ENCODE results near the gene TM9SF3.
"Not testable (repeated sequence)": the region's sequence is repeated elsewhere in the genome, so short reads cannot be mapped to it uniquely, and the experiment has no call there.

Gene TM9SF3

DNA sequence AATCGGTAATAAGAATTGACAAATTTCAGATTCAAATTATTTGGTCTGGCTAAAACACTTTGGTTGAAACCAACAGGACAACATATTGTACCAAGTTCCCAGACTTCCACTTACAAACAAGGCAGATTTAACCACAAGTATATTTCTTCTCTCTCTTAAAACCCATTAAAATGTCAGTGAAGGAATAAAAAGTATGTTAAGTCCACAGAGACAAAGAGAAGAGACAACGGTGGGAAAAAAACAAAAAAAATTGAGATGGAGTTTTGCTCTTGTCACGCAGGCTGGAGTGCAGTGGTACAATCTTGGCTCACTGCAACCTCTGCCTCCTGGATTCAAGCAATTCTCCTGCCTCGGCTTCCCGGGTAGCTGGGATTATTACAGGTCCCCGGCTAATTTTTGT lies 16.3 kb downstream of the TM9SF3 start:
- Histone ChIP-seq H3K9me3 (ENCODE audit: control insufficient read depth, insufficient read depth, low read length) (no peaks in the 10 kb centered on the region), H3K27me3 (ENCODE audit: control insufficient read depth, insufficient read depth, low read length) (no peaks in the 10 kb centered on the region), H3K27ac (ENCODE audit: low read length) (no peak overlapping the region), H3K4me3 (ENCODE audit: low read length) (no peak overlapping the region), H3K4me1 (ENCODE audit: control insufficient read depth, insufficient read depth, low read length) (peaks cover 3% of the 10 kb centered on the region; the same call in 1 of the 2 replicates), H3K36me3 (ENCODE audit: control insufficient read depth, insufficient read depth, low read length) (no peaks in the 10 kb centered on the region)
- DNase-seq (ENCODE audit: low read depth, low spot score) = no peak
- no CpG with 5 or more reads among the region's 6 CpGs for WGBS (ENCODE audit: insufficient coverage, insufficient read length)

DNA sequence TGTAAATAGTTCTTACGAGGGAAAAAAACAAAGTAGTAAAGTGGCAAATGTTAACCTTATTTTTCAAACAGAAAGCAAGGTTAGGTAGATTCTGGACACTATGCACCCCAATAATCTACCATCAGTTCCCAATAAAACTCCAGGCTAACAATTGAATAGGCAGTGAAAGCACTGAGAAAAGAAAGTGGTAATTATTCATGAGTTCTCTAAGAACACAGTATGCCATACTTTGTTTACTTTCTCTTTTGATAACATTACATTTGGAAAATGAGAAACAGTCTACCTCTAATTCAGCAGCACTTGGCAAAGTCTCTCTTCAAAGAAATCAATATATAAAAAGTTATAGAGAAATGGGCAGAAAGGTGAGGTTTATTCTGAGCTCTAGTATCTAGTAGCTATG lies 18.4 kb downstream of the TM9SF3 start:
- Histone ChIP-seq H3K4me1 (ENCODE audit: control insufficient read depth, insufficient read depth, low read length) (peaks cover 3% of the 10 kb centered on the region; the same call in 1 of the 2 replicates), H3K27ac (ENCODE audit: low read length) (no peak overlapping the region), H3K9me3 (ENCODE audit: control insufficient read depth, insufficient read depth, low read length) (no peaks in the 10 kb centered on the region), H3K27me3 (ENCODE audit: control insufficient read depth, insufficient read depth, low read length) (no peaks in the 10 kb centered on the region), H3K36me3 (ENCODE audit: control insufficient read depth, insufficient read depth, low read length) (no peaks in the 10 kb centered on the region), H3K4me3 (ENCODE audit: low read length) (no peak overlapping the region)
- DNase-seq (ENCODE audit: low read depth, low spot score) = no peak
- WGBS (ENCODE audit: insufficient coverage, insufficient read length) = no CpG with 5 or more reads among the region's 1 CpG

GRCh38 chr10:96565774-96566173 lies 21.0 kb downstream of the TM9SF3 start:
- H3K27ac ChIP-seq (ENCODE audit: low read length) = no peak overlapping the region
- no CpG with 5 or more reads among the region's 1 CpG for WGBS (ENCODE audit: insufficient coverage, insufficient read length)
- no peak for DNase-seq (ENCODE audit: low read depth, low spot score)

DNA sequence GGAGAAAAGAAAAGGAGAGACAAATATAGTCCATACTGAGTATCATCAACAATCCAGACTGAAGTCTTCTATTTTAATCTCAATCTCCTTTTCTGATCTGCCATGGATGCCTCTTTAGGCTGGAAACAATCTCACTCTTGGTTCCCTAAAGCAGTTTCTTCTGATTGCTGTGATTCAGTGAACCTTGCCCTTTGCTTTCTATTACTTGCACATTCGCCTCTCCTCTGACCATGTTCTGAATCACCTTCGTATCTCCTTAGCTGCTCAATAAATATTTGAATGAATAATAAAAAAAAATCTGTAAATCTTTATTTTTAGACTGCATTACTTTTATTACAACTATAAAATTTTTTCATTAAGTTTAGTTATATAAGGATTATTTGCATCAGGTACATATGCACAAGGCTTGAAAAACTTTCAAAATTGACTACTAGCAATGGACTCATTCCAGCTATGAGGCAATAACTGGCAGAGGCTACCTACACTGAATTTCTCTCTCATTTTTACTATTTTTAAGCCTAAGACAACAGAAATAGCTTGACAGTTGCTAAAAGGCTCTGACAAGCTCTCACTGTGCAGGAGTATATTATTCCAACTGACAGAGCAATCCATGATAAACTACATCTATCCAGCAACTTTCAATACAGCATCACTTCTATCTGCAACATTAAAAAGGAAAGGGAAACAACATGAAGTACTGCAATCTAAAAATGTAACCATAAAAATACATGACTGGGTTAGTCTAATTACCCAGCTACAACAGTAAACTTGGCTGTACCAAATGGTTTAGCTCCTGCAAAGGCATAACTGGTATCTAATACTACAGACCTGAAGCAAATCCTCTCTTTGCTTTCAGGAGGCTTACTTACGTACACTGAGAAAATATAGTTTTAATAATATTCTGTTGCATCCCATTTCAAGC lies 25.6 kb downstream of the TM9SF3 start:
- H3K36me3 ChIP-seq (ENCODE audit: control insufficient read depth, insufficient read depth, low read length) = peaks cover 4% of the 10 kb centered on the region; the same call in 1 of the 2 replicates
- H3K9me3 ChIP-seq (ENCODE audit: control insufficient read depth, insufficient read depth, low read length) = no peaks in the 10 kb centered on the region
- H3K27ac ChIP-seq (ENCODE audit: low read length) = no peak overlapping the region
- DNase-seq (ENCODE audit: low read depth, low spot score) = no peak
- H3K4me3 ChIP-seq (ENCODE audit: low read length) = no peak overlapping the region
- H3K4me1 ChIP-seq (ENCODE audit: control insufficient read depth, insufficient read depth, low read length) = no peaks in the 10 kb centered on the region
- WGBS (ENCODE audit: insufficient coverage, insufficient read length) = no CpG with 5 or more reads among the region's 3 CpGs
- H3K27me3 ChIP-seq (ENCODE audit: control insufficient read depth, insufficient read depth, low read length) = no peaks in the 10 kb centered on the region

More at GRCh38 chr10:96565774-96566173, 21.0 kb downstream of the TM9SF3 start:
- H3K9me3 ChIP-seq (ENCODE audit: control insufficient read depth, insufficient read depth, low read length) = no peaks in the 10 kb centered on the region
- no peaks in the 10 kb centered on the region for H3K36me3 ChIP-seq (ENCODE audit: control insufficient read depth, insufficient read depth, low read length)
- H3K4me1 ChIP-seq (ENCODE audit: control insufficient read depth, insufficient read depth, low read length) = no peaks in the 10 kb centered on the region
- H3K27me3 ChIP-seq (ENCODE audit: control insufficient read depth, insufficient read depth, low read length) = no peaks in the 10 kb centered on the region
- H3K4me3 ChIP-seq (ENCODE audit: low read length) = no peak overlapping the region

DNA sequence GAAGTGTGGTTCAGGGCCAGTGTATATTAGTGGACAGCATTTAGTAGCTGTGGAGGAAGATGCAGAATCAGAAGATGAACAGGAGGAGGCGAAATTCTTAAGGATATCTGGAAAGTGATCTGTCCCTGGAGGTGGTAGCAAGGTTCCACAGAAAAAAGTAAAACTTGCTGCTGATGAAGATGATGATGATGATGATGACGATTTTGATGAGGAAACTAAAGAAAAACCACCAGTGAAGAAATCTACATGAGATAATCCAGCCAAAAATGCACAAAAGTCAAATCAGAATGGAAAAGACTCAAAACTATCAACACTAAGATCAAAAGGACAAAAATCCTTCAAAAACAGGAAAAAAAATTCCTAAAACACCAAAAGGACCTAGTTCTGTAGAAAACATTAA lies 26.3 kb downstream of the TM9SF3 start:
- Histone ChIP-seq H3K36me3 (ENCODE audit: control insufficient read depth, insufficient read depth, low read length) (peaks cover 4% of the 10 kb centered on the region; the same call in 1 of the 2 replicates), H3K4me3 (ENCODE audit: low read length) (no peak overlapping the region), H3K4me1 (ENCODE audit: control insufficient read depth, insufficient read depth, low read length) (no peaks in the 10 kb centered on the region), H3K9me3 (ENCODE audit: control insufficient read depth, insufficient read depth, low read length) (no peaks in the 10 kb centered on the region), H3K27me3 (ENCODE audit: control insufficient read depth, insufficient read depth, low read length) (no peaks in the 10 kb centered on the region), H3K27ac (ENCODE audit: low read length) (no peak overlapping the region)
- DNase-seq (ENCODE audit: low read depth, low spot score) = no peak
- WGBS (ENCODE audit: insufficient coverage, insufficient read length) = no CpG with 5 or more reads among the region's 2 CpGs

DNA sequence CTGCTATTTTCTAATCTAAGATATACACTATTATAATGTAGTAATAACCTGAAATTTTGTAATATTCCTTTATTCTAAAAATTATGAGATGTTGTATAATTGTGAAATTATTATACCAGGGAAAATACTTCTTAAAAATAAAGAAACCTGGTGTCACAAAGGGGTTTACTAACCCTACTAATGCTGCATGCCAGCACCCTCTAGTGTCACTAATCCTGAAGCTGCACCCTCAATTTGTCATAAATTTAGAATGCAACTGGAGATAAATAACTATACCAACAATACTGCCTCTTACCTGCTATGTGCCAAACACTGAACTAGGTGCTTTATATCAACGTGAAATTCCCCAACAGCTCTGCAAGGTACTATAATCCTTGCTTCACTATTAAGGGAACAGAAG lies 30.8 kb downstream of the TM9SF3 start:
- Histone ChIP-seq H3K4me3 (ENCODE audit: low read length) (no peak overlapping the region), H3K27me3 (ENCODE audit: control insufficient read depth, insufficient read depth, low read length) (no peaks in the 10 kb centered on the region), H3K27ac (ENCODE audit: low read length) (no peak overlapping the region), H3K4me1 (ENCODE audit: control insufficient read depth, insufficient read depth, low read length) (no peaks in the 10 kb centered on the region), H3K9me3 (ENCODE audit: control insufficient read depth, insufficient read depth, low read length) (no peaks in the 10 kb centered on the region), H3K36me3 (ENCODE audit: control insufficient read depth, insufficient read depth, low read length) (peaks cover 4% of the 10 kb centered on the region; the same call in 1 of the 2 replicates)
- no CpG with 5 or more reads among the region's 1 CpG for WGBS (ENCODE audit: insufficient coverage, insufficient read length)
- no peak for DNase-seq (ENCODE audit: low read depth, low spot score)

GRCh38 chr10:96555330-96555729 lies 31.5 kb downstream of the TM9SF3 start:
- no peaks in the 10 kb centered on the region for H3K4me1 ChIP-seq (ENCODE audit: control insufficient read depth, insufficient read depth, low read length)
- no peaks in the 10 kb centered on the region for H3K27me3 ChIP-seq (ENCODE audit: control insufficient read depth, insufficient read depth, low read length)
- H3K27ac ChIP-seq (ENCODE audit: low read length) = no peak overlapping the region
- peaks cover 4% of the 10 kb centered on the region; the same call in 1 of the 2 replicates for H3K36me3 ChIP-seq (ENCODE audit: control insufficient read depth, insufficient read depth, low read length)
- no peaks in the 10 kb centered on the region for H3K9me3 ChIP-seq (ENCODE audit: control insufficient read depth, insufficient read depth, low read length)
- H3K4me3 ChIP-seq (ENCODE audit: low read length) = no peak overlapping the region
- DNase-seq (ENCODE audit: low read depth, low spot score) = no peak
- no CpG with 5 or more reads among the region's 3 CpGs for WGBS (ENCODE audit: insufficient coverage, insufficient read length)

DNA sequence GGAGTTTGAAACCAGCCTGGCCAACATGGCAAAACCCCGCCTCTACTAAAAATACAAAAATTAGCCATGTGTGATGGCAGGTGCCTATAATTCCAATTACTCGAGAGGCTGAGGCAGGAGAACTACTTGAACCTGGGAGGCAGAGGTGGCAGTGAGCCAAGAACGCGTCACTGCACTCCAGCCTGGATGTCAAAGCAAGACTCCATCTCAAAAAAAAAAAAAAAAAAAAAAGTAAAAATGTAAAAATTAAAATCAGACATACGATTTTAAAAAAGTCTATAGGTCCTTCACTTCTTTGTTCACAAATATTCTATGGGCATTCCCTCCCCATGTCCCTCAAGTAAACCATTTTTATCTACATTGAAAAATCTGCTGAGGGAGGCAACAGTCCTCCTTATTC lies 38.2 kb downstream of the TM9SF3 start:
- H3K27ac ChIP-seq (ENCODE audit: low read length) = no peak overlapping the region
- H3K36me3 ChIP-seq (ENCODE audit: control insufficient read depth, insufficient read depth, low read length) = peaks cover 2% of the 10 kb centered on the region; the same call in 1 of the 2 replicates
- WGBS (ENCODE audit: insufficient coverage, insufficient read length) = no CpG with 5 or more reads among the region's 5 CpGs

DNA sequence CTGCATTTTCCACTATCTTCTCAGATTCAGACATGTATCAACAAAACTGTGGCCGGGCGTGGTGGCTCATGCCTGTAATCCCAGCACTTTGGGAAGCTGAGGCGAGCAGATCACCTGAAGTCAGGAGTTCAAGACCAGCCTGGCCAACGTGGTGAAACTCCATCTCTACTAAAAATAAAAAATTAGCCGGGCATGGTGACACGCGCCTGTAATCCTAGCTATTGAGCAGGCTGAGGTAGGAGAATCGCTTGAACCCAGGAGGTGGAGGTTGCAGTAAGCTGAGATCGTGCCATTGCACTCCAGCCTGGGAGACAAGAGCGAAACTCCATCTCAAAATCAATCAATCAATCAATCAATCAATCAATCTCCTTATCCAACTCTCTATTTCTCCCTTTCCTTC lies 41.3 kb downstream of the TM9SF3 start:
- not testable (repeated sequence) for DNase-seq (ENCODE audit: low read depth, low spot score); H3K27me3 ChIP-seq (ENCODE audit: control insufficient read depth, insufficient read depth, low read length); H3K4me3 ChIP-seq (ENCODE audit: low read length); H3K36me3 ChIP-seq (ENCODE audit: control insufficient read depth, insufficient read depth, low read length); H3K9me3 ChIP-seq (ENCODE audit: control insufficient read depth, insufficient read depth, low read length); H3K27ac ChIP-seq (ENCODE audit: low read length); H3K4me1 ChIP-seq (ENCODE audit: control insufficient read depth, insufficient read depth, low read length)
- WGBS (ENCODE audit: insufficient coverage, insufficient read length) = no CpG with 5 or more reads among the region's 10 CpGs

More for the DNA sequence above, 38.2 kb downstream of the TM9SF3 start:
- no peak for DNase-seq (ENCODE audit: low read depth, low spot score)
- Histone ChIP-seq H3K9me3 (ENCODE audit: control insufficient read depth, insufficient read depth, low read length) (no peaks in the 10 kb centered on the region), H3K27me3 (ENCODE audit: control insufficient read depth, insufficient read depth, low read length) (no peaks in the 10 kb centered on the region), H3K4me3 (ENCODE audit: low read length) (no peak overlapping the region), H3K4me1 (ENCODE audit: control insufficient read depth, insufficient read depth, low read length) (no peaks in the 10 kb centered on the region)

- Histone ChIP-seq H3K27ac (ENCODE audit: low read length) (no peak overlapping the region), H3K27me3 (ENCODE audit: control insufficient read depth, insufficient read depth, low read length) (no peaks in the 10 kb centered on the region), H3K9me3 (ENCODE audit: control insufficient read depth, insufficient read depth, low read length) (no peaks in the 10 kb centered on the region), H3K4me3 (ENCODE audit: low read length) (no peak overlapping the region), H3K36me3 (ENCODE audit: control insufficient read depth, insufficient read depth, low read length) (peaks cover 2% of the 10 kb centered on the region; the same call in 1 of the 2 replicates), H3K4me1 (ENCODE audit: control insufficient read depth, insufficient read depth, low read length) (no peaks in the 10 kb centered on the region)
- DNase-seq (ENCODE audit: low read depth, low spot score) = no peak
- WGBS (ENCODE audit: insufficient coverage, insufficient read length) = no CpG with 5 or more reads among the region's 2 CpGs
Observed at GRCh38 chr10:96541921-96542320, 44.9 kb downstream of the TM9SF3 start.

Measured in iPS DF 6.9 (cell line).